Globus pallidus (tissue), 1 donor: ENCODE data around the gene PXYLP1.

Experiments used
- DNase-seq: peaks from one replicate; pipeline ENCODE4 v3.0.0-alpha.2; 2015; ENCODE audit warnings: low spot score

PXYLP1 gene

DNA sequence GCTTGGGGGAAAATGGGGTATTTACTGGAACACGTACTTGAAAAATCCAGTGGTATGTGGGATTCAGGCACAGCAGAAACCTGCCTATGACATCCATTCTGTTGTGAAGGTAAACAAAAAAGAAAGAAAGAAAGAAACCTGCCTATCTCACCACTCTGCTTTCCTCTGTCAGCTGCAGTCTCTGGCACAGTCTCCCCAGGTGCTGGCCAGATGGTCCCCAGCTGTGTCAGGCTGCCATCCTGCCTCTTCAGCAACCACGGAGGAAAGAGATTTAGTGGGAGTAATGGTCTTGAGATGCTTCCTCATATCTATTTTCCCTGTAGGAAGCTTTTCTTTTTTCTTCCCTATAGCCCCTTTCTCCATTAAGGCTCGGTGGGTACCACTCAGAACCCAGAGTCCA lies 2.5 kb upstream of the PXYLP1 start:
- no peak for DNase-seq

DNA sequence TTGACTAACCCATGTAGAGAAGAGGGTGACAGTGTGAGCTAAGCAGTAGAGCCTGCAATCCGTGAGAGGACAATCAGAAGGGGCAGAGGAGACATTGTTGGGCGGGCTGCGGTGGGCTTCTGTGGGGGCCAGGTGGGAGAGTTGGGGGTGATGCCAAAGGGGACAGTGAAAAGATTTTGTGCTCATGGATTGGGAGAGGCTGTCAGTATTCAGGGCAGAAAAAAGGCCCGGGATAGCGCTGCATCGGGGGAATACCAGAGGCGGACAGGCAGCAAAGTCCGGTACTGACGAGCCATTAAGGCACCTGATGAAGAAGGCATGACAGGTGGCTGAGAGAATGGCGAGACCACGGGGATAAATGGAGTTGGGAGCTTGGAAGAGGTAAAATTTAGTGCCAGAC lies 1.3 kb upstream of the PXYLP1 start:
- no peak for DNase-seq

DNA sequence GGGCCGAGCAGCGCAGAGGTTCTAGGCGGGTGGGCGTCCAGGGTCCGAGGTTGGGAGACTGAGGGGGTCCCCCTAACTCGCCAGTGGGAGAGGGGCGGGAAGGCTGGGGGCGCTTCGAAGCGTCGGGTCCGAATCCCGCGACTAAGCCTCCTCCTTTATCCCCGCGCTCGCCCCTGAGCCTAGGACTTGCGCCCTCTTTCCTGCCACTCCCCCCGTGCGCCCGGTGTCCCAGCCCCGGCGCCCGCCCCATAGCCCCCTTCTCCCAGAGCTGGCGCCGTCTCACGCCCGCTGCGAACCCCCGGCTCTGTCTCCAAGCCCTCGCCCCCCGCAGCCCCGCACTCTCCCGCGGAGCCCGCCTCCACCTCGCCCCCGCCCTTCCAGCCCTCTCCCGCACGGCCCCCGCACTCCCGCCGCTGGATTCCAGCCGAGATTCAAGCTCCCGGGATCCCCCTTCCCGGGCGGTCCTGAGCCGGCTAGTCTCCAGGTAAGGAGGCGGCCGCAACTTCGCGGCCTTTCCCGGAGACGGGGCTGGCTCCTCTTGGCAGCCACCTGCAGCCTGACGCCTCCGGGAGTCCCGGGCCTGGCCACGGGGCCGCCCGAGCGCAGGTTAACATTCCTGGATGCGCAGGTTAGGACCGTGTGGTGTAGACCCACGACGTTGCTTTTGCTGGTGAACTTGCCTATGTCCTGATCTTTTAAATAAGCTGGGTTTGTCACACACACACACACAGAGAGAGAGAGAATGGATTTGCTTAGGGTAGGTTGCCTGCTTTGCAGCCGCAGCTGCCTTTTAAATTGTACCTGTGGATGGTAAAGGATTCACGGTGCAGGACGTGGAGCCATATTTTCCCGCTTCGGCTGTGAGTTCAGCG lies 563 bp downstream of the PXYLP1 start:
- DNase-seq: peak; percentile 18

DNA sequence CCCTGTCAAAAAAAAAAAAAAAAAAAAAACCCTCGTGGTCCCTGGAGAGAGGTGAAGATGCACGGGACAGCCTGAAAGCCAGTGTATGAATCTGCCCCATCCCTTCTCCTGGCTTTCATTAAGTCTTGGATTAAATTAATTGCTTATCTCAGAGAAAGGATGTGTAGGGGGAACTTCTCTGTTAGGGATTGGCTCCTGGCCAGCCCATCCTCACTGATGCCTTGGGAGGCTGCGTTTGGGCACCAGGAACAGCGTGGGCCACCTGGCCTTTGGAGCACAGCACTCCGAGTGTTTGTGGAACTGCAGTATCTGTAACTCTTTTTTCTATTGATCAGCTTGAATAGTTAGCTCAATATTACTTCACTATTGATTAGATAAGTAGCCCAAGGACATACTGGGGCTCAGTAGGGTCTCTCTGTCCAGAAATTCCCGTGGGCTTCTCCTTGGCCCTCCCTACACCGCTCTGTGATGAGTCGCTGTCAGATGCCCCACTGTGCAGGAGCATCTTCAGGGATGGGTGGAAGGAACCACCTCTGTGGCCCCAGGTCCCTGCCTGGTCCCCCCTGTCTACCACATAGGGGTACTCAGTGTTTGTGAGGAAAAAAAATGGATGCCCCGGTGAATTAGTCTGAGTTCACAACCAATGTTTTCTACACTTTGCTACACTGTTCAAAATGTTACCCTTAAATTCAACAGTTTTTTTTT lies 2.0 kb downstream of the PXYLP1 start:
- DNase-seq: no peak

DNA sequence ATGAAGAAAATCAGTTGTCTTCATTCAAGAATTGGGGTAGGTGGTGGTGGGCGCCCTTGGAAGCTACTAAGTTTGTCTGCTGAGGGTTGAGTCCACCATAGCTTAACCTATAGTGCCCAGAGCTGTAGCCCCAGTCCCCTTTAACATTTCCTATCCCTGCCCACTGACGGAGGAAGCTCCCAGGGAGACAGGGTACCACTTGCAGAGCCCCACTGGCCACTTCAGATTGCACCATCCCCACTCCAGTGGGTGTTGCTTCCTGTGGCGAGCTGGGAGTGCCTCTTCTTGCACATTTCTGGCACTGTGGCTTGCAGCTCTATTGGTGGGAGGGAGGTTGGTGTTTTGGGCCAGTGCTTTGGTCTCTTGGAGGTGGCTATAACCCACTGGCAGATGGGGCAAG lies 2.7 kb downstream of the PXYLP1 start:
- no peak for DNase-seq

DNA sequence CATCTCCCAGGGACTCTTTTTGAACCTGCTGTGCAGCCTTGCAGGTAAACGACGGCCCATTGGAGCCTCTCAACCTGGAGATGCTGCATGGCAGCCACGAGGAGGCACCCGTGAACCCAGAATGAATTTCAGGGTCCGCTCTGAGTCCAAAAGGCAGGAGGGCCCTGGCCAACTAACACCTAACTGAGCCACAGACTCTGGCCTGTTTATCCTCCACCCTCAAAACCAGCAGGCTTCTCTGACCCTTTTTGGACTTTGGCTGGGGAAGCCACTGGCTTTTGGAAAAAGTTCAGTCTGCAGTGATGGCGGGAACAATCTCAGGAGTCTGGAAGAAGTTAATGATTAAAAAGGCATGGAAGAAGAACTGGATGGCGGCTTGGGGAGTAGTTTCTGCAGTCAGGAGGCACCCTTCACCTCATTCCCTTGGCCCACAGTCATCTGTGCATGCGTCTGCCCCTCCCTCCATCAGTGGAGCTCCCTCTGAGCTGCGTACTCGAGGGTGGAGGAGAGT lies 4.1 kb downstream of the PXYLP1 start:
- no peak for DNase-seq

DNA sequence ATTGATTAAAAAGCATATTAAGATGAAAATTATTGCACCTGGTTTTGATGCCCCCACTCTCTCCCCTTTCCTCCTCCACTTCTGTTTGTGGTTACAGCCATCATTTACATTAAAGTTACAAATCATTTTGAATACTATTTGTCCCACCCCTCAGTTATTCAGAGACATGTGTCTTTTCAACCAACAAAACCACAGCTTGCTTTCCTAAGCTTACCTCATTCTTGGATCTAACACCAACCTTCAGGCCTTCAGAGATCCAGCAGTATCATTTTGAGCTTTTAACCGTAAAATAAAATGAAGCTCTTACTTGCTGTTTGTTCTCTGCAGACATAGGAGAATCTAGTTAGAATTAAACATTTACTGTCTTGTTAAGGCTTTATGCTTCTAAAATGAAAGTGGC lies 4.7 kb downstream of the PXYLP1 start:
- DNase-seq: no peak

DNA sequence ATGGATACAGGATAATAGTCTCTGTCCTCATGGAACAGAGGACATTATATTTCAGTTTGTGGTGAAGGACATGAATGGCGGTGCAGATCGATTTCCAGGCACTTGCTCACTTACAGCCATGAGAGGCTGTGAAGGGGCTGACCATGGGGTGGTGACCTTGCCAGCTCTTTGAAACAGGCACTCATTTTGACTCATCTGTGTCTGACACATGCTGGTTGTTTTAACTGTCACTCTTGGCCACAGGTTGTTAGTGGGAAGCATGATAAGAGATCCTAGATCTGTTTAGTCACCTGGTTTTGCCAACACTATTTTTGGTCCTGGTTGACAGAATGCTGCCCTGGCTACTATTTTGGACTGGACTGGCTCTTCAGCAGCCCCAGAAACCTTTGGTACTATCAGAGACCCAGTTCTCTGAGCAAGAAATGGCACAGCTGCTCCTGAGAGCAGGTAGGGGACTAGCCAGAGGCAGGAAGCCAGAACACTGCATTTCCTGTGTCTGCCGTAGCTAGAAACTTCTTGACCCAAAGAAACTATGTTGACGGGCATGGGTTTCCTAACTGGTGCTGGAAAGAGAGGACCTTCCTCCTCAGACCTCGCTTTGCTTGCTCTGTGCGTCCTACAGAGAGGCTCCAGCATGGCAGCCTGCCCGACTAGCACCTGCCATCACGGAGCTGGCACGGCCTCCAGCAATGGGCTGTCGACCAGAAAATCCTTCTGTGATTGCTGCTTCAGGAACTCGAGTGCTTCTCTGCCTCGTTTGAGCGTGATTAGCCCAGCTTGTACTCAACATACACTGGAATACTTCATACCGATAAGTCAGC lies 6.3 kb downstream of the PXYLP1 start:
- DNase-seq: no peak

DNA sequence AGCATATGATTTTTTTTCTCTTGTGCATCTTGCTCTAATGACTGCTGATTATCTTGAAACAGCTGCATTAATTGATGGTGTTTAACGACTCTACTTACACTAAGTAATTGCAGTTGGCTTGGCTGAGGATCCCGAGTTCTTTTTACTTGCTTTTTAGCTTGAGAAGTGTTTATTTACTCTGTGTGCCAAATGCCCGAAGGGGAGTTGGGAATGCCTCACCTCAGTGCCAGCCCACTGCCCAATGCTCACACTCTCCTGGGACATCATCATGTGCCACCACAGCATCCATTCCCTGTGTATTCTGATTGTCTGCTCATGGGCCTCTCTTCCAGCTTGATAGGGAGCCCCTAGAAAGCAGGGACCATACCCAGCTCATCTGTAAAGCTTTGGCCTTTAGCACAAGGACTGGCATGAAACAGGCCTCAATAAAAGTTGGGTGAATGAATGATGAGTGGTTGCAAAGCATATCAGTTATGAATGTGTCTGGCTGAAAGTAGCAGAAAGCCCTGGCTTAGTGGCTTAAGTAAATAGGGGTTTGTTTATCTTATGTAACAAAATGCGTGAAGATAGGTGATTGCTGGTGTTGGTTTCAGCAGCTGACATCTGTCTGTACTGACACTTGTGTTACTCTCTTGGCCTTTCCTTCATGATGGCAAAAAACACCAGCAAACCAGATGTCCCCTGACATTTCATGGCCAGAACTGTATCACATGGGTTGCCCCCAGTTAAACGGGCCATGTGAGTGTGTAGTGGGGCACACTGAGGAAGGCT lies 8.1 kb downstream of the PXYLP1 start:
- DNase-seq: no peak

DNA sequence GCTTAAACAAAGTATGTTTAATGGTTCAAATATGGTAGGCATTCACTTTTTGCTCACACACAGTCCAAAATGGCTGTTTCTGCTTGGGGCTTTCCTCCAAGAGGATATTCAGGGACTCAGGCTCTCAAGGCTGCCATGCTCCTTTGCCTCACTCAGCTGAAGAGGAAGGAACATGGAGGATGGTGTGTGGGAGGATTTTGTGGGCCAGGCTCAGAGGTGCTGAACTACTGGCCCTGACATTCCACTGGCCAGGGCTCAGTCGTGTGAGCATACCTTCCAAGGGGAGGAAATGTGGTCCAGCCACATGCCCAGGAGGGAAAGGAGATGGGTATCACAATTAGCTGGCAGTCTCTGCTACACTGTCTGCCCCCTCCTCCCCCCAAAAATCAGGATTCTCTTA lies 8.7 kb downstream of the PXYLP1 start:
- no peak for DNase-seq

DNA sequence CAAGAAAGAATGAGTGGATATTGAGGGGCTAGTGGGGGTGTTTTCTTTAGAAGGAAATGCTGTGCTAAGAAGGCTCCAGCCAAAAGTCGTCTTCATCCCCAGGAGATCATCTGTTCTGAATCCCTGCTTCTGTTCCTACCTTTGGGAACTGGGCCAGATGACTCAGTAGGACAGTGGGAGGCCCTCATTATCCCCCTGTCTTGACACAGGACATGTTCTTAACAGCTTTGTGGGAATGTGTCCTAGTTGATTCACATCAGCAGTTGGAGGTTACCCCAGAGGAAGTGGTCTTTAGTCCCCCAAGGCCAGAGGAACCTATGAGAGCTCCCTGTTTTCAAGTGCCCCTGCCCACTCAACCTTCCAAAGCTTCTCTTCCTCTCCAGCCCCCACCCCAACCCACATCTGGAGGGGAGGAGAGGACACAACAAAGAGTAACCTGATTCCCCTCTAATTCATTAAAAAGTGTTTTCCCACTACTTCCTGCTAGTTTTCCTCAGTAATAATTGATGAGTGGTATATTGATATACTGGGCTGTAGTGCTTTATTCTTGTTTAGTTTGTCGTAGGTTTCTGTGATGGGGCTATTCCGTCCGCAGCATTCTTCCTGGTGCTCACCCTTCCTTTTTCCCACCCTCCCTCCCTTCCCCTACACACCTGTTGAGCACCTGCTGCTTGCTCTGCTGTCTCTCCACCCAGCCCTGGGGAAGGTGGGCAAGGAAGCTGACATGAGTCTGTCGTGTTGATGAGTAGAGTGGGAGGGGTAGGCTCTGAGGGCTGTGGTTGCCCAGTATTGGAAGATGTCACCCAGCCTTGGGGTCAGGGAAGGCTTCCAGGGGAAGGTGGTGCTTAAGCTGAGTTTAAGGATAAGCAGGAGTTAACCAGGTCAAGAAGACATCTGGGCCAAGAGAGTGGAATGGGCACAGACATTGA lies 9.3 kb downstream of the PXYLP1 start:
- no peak for DNase-seq

DNA sequence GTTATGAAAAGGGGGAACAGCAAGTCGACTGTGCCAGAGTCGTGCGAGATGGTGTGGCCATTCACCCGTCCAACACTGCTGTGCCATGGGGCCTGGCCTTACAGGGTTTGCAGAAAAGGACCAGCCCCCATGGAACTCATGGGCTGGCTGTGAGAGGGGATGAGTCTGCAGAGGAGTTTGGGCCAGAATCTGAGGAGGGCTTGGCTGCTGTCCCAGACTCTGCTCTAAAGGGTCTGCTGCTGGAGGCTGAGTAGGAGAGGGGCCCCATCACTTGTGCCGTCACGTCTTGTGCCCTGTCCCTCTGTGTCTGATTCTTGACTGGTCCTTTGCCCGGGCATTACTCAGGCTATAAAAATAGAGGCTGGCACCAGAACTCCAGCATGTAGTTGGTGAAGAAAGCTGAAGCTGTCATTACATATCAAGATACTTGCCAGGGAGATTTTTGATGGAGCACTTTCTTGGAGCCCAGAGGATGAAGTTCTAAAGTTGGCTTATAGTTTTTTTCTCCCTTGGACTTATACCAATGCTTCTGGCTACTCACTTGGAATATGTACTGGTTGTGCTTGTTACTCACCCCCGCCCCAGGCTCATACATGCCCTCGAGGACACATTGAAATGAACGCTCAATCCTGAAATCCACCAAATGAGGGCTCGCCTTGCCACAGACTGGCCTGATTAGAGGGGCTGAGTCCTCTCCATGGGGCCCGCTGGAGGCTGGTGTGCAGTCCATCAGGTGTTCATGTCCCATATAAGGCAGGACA lies 10.2 kb downstream of the PXYLP1 start:
- peak; percentile 39 for DNase-seq

DNA sequence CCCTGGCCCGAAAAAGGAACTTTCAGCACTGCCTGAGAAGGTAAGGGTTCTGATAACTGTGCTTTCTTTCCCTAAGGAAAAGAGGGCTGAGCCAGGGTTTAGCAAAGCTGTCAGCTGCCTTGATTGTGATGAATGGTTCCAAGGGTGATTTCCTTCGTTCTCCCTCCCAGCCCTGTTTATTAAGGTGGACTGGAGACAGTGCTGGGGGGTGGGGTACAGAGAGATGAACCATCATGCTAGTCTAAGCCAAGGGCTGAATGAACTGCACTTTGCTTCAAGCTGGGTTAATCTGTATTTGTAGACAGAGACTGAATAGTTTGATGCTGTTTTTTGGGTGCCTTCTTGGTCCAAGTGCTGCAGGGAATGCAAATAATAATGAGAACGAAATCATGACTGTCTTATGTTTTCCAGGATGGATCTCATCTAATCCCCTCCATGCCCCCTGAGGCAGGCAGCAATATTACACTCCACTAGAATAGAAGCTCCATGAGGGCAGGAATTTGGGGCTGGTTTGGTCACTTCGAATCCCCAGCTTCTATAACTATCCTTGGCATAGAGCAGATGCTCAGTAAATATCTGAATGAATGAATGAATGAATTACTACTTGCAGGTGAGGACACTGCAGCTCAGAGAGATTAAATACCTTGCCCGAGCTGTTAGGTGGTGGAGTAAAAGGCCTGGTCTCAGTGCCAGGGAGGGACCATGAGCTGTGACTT lies 10.9 kb downstream of the PXYLP1 start:
- DNase-seq: no peak

DNA sequence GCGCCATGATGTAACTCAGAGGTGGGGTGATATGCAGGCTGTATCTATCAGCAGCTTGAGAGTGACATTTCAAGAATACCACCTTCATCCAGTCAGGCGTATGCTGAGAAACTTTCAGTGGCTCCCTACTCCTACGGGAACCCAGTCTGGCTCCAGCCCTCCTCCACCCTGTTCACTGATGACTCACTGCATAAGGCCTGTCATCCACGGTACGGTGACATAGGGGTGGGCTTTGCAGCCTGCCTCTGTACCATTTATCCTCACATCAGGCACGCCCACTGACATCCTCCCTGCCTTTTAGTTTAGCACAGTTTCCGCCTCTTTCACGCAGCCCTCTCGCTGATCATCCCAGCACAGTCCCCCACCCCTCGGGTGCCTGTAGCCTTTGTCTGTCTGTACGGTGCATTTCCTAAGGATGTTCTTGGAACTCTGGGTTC lies 11.7 kb downstream of the PXYLP1 start:
- no peak for DNase-seq

DNA sequence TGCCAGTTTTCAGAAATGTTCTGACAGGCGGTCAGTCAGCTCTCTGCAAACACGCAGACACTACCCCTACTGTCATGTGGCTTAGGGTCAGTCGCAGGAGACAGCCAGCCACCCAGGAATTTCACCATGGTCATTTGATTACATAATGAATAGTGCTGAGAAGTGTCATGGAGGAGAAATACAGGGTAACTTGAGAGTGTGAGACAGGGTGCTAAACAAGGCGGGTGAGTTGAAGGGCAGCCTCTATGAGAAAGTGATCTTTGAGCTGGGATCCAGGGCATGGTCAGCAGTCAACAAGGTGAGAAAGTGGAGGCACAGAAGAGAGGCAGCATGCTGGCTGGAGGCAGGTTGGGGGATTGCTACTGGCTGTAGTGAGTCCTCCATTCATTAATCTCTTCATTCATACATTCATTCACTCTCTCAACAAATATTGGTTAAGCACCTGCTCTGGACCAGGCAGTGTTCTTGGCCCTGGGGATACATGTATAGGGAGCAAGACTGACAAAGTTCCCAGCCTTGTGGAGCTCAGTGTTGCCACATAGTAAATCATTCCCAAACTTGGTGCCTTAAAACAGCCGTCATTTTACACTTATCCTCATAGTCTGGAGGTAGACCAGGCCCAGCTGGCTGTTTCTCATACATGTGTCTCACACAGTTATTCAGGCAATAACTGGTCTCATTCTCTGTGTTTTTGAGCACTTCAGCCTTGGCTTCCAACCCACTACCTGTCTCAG lies 14.8 kb downstream of the PXYLP1 start:
- DNase-seq: no peak

DNA sequence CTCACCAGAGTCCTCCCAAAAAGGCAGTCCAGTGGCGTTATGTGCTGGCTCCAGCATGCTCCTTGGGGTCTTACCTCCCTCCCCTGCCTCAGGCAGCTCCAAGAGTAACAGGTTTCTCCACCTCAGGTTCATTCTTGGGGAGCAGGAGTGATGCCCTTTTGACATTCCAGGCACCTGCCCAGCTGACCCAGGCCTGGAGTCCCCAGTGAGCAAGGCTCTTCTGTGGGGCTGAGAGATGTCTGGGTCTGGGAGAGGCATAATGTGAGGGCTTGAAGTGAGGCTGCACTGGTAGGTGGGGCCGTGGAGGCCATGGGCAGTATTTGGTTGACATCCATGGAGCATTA lies 15.3 kb downstream of the PXYLP1 start:
- no peak for DNase-seq

DNA sequence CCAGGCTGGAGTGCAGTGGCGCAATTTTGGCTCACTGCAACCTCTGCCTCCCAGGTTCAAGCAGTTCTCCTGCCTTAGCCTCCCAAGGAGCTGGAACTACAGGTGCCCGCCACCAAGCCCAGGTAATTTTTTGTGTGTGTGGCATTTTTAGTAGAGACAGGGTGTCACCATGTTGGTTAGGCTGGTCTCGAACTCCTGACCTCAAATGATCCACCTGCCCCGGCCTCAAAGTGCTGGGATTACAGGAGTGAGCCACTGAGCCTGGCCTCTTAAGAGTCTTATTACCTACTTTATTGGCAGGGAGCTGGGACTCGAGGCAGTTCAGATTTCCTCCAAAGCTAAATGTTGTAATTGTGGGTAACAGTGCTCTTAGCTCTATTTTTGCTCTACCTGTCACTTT lies 16.4 kb downstream of the PXYLP1 start:
- no peak for DNase-seq

DNA sequence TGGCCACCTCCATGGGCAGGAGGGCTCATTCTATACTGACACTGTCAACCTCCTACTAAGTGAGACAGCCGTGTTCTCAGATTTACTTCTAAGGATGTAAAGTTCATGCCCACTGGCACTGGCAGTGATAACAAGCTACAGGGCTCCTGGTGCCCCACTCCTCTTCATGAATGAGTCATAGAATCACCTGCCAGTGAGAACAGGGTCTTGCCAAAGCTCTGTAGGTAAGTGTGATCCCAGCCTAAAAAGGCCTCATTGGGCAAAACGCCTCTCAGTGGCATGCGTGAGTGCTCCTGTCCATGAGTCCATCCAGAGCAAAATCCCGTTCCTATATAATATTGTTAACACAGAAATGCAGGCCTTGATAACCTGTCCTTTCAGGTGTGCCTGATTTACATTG lies 17.4 kb downstream of the PXYLP1 start:
- DNase-seq: no peak

DNA sequence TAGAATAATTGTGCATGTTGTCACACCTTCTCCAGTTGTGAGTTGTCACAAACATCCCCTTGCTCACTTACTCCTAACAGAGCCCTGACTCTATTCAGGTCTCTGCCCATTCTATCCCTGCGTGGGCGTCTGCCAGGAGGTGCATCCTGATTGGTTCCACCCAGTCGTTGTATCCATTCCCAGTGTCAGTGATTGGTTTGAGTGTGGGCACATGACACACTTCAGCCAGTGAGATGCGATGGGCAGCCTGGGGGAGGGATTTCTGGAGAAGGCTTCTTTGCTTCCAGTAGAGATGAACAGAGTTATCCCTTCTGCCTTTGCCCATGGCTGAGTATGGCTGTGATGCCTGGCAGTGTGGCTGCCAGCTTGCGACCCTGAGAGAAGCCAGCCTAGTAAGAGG lies 18.7 kb downstream of the PXYLP1 start:
- DNase-seq: no peak
